ENCODE measurements around the gene ITIH1.
"Not testable (repeated sequence)": the region's sequence is repeated elsewhere in the genome, so short reads cannot be mapped to it uniquely, and the experiment has no call there.

The ITIH1 gene, protein sequence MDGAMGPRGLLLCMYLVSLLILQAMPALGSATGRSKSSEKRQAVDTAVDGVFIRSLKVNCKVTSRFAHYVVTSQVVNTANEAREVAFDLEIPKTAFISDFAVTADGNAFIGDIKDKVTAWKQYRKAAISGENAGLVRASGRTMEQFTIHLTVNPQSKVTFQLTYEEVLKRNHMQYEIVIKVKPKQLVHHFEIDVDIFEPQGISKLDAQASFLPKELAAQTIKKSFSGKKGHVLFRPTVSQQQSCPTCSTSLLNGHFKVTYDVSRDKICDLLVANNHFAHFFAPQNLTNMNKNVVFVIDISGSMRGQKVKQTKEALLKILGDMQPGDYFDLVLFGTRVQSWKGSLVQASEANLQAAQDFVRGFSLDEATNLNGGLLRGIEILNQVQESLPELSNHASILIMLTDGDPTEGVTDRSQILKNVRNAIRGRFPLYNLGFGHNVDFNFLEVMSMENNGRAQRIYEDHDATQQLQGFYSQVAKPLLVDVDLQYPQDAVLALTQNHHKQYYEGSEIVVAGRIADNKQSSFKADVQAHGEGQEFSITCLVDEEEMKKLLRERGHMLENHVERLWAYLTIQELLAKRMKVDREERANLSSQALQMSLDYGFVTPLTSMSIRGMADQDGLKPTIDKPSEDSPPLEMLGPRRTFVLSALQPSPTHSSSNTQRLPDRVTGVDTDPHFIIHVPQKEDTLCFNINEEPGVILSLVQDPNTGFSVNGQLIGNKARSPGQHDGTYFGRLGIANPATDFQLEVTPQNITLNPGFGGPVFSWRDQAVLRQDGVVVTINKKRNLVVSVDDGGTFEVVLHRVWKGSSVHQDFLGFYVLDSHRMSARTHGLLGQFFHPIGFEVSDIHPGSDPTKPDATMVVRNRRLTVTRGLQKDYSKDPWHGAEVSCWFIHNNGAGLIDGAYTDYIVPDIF

DNA sequence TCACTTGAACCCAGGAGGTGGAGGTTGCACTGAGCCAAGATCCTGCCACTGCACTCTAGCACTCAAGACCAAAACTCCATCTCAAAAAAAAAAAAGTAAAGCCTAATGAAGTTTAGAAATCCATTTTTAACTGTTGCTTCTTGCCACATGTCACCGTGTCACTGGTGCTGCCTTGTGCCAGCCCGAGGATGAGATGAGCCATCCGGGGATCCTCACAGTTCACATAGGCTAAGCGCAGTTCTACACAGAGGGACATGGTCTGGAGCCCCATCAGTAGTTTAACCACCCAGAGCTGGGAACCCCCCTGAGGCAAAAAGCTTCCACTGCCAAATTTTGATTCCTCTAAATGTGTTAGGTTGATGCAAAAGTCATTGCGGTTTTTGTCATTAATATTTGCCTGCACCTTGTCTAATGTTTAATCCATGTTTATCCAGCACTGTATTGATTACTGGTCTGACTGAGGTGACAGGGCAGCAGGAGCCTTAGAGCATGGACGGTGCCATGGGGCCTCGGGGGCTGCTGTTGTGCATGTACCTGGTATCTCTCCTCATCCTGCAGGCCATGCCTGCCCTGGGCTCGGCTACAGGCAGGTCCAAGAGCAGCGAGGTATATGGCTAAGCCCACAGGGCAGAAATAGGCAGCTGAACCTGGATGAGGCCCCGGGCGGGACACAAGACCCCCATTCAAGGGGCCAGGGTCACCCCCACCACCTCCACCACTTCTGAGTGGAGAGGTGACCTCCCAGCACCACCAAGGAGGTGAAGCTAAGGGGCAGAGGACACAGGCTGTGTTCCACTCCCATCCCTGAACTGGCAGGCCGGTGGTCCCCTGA, at the start of gene ITIH1:
Gene ITIH1, plus strand, starts transcription at position 473 of the 832 bp plus-strand sequence. Its CDS starts 17 bp downstream, at position 490.
- Histone ChIP-seq H3K4me1 (no peaks in the 10 kb centered on the region), H3K4me3 (no peak within 1 kb of the TSS), H3K9me3 (no peaks in the 10 kb centered on the region), H3K27me3 (ENCODE audit: low read depth) (peaks cover 6% of the 10 kb centered on the region; the same call in 1 of the 2 replicates), H3K36me3 (replicated peaks) (no peaks in the 10 kb centered on the region)
- in situ Hi-C loops (cut with MboI; ENCODE audit: low sequenced_read_pairs), result no loop called here
- no peak for DNase-seq (ENCODE audit: low spot score in 2 of 2)

DNA sequence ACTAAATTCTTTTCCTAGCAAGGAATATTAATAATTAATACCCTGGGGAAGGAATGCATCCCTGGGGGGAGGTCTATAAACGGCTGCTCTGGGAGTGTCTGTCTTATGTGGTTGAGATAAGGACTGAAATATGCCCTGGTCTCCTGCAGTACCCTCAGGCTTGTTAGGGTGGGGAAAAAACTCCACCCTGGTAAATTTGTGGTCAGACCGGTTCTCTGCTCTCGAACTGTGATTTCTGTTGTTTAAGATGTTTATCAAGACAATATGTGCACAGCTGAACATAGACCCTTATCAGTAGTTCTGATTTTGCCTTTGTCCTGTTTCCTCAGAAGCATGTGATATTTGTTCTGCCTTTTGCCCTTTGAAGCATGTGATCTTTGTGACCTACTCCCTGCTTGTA, 48.6 kb upstream of the ITIH1 start:
- H3K4me1 ChIP-seq; in situ Hi-C loops (cut with MboI; ENCODE audit: low sequenced_read_pairs): not testable (repeated sequence)

DNA sequence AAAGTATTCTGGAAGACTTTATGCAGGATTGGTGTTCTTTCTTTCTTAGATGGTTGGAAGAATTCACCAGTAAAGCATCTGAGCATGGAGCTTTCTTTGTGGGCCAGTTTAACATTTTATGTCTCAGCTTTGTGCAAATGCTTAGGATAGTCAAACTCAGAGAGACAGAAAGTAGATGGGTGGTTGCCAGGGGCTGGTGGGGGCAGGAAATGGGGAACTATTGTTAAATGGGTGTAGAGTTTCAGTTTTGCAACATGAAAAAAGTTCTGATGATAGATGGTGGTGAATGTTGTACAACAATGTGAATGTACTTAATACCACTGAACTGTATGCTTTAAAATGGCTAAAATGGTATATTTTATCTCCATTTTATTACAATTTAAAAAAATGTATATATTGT, 46.7 kb upstream of the ITIH1 start:
- in situ Hi-C loops (cut with MboI; ENCODE audit: low sequenced_read_pairs), result no loop called here
- DNase-seq (ENCODE audit: low spot score in 2 of 2), result no peak
- Histone ChIP-seq H3K4me1 (no peaks in the 10 kb centered on the region), H3K27me3 (ENCODE audit: low read depth) (no peaks in the 10 kb centered on the region), H3K9me3 (no peaks in the 10 kb centered on the region; the same call in 1 of the 2 replicates), H3K4me3 (no peak overlapping the region), H3K36me3 (replicated peaks) (peaks cover 29% of the 10 kb centered on the region)

More for the DNA sequence above, 48.6 kb upstream of the ITIH1 start:
- not testable (repeated sequence) for DNase-seq (ENCODE audit: low spot score in 2 of 2); H3K27me3 ChIP-seq (ENCODE audit: low read depth); H3K4me3 ChIP-seq; H3K9me3 ChIP-seq
- peaks cover 17% of the 10 kb centered on the region for H3K36me3 ChIP-seq (replicated peaks)

DNA sequence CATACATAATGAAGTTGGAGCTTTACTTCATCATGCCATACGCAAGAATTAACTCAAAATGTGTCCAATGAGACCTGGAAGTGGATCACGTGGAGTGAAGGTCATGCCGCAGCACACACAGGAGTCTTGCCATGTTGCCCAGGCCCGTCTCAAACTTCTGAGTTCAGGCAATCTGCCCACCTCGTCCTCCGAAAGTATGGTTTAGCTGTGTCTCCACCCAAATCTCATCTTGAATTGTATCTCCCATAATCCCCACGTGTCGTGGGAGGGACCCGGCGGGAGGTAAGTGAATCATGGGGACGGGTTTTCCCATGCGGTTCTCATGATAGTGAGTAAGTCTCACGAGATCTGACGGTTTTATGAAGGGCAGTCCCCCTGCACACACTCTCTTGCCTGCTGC, 45.8 kb upstream of the ITIH1 start:
- no peaks in the 10 kb centered on the region for H3K27me3 ChIP-seq (ENCODE audit: low read depth)
- H3K36me3 ChIP-seq (replicated peaks), result peaks cover 32% of the 10 kb centered on the region
- H3K4me1 ChIP-seq, result no peaks in the 10 kb centered on the region
- H3K9me3 ChIP-seq, result no peaks in the 10 kb centered on the region; the same call in 1 of the 2 replicates
- no peak overlapping the region for H3K4me3 ChIP-seq
- DNase-seq (ENCODE audit: low spot score in 2 of 2), result no peak
- in situ Hi-C loops (cut with MboI; ENCODE audit: low sequenced_read_pairs), result no loop called here

DNA sequence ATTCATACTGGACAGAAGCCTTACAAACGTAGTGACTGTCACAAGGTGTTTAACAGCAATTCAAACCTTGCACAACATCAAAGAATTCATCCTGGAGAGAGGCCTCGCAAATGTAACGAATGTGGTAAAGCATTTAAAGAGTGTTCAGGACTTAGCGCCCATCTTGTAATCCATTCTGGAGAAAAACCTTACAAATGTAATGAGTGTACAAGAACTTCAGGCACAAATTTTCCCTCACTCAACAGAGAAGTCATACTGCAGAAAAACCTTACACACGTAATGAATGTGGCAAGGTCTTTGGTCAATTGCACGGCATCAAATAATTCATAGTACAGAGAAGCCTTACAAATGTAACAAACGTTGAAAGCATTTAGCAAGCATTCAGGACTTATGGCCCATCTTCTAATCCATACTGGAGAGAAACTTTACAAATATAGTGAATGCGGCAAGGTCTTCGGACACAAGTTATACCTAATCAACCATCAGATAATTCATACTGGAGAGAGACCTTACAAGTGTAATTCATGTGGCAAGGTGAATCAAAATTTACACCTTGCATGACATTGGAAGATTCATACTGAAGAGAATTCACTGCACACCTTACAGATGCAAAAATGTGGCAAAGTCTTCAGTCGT, 44.0 kb upstream of the ITIH1 start:
- peaks cover 36% of the 10 kb centered on the region for H3K36me3 ChIP-seq (replicated peaks)

DNA sequence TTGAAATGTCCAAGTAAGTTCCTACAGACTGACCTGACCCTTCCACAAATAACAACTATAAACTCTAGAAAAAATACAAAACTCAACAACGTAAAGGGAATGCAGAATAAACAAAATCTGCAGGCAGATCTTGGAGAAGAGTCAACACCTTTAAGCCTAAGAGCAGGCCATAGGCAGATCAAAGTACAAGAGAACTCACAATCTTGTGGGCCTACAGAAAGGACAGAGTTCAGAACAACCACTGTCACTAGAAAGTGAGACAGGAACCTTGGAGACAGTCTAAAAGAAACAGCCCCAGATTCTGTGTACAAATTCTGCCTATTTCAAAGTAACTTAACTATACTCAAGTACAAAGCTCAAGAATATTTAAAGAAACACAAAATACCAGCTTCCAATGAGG, 37.7 kb upstream of the ITIH1 start:
- DNase-seq (ENCODE audit: low spot score in 2 of 2), result no peak
- Histone ChIP-seq H3K4me1 (no peaks in the 10 kb centered on the region), H3K27me3 (ENCODE audit: low read depth) (no peaks in the 10 kb centered on the region), H3K9me3 (no peaks in the 10 kb centered on the region), H3K36me3 (replicated peaks) (peaks cover 65% of the 10 kb centered on the region), H3K4me3 (no peak overlapping the region)
- in situ Hi-C loops (cut with MboI; ENCODE audit: low sequenced_read_pairs), result no loop called here

More for the DNA sequence above, 44.0 kb upstream of the ITIH1 start:
- Histone ChIP-seq H3K4me3 (no peak overlapping the region), H3K9me3 (no peaks in the 10 kb centered on the region; the same call in 1 of the 2 replicates), H3K27me3 (ENCODE audit: low read depth) (no peaks in the 10 kb centered on the region), H3K4me1 (no peaks in the 10 kb centered on the region)
- in situ Hi-C loops (cut with MboI; ENCODE audit: low sequenced_read_pairs), result no loop called here
- DNase-seq (ENCODE audit: low spot score in 2 of 2), result no peak

DNA sequence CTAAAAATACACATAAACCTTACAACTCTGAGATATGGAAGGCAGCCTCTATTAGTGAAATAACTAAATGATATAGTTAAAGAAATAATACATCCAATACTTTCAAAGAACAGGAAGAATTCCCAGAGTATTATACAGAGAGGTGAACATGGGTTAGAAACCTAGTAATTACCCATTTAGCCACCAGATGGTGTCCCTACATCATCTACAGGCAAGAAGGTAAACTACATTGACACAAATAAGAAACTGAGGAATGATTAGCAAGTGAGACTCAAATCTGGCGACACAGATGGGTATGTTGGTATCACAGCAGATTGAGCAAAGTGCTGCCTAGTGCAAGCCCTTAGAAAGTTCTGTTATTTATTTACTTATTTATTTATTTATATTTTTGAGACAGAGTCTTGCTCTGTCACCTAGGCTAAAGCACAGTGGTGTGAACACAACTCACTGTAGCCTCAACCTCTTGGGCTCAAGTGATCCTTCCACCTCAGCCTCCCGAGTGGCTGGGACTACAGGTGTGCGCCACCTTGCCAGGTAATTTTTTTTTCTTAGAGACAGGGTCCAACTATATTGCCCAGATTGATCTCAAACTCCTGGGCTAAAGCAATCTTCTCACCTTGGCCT, 34.9 kb upstream of the ITIH1 start:
- Histone ChIP-seq H3K4me1 (no peaks in the 10 kb centered on the region), H3K4me3 (no peak overlapping the region), H3K27me3 (ENCODE audit: low read depth) (no peaks in the 10 kb centered on the region), H3K36me3 (replicated peaks) (peaks cover 71% of the 10 kb centered on the region), H3K9me3 (no peaks in the 10 kb centered on the region)
- in situ Hi-C loops (cut with MboI; ENCODE audit: low sequenced_read_pairs), result no loop called here
- DNase-seq (ENCODE audit: low spot score in 2 of 2), result peak in 1 of 2 experiments; percentile 17

DNA sequence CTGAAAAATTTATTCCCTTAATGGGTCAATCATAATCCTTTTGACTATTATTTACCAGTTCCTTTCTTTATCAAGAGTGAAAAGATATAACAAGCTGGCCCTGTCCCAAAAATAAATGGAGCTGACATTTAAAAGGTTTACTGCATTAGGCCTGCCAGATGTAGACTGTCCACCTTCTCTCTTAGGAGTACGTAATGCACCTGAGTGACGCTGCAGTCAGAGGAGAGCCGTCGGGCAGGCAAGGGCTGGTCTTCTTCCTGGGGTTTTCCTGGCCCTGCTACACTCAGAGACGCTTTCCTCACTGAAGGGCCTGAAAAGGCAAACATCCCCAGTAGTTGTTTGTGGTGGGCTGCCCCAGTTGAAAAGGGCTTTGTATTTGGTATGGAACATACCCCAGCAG, 34.2 kb upstream of the ITIH1 start:
- no peak for DNase-seq (ENCODE audit: low spot score in 2 of 2)
- Histone ChIP-seq H3K4me1 (no peaks in the 10 kb centered on the region), H3K4me3 (no peak overlapping the region), H3K36me3 (replicated peaks) (peaks cover 72% of the 10 kb centered on the region), H3K27me3 (ENCODE audit: low read depth) (no peaks in the 10 kb centered on the region), H3K9me3 (no peaks in the 10 kb centered on the region)
- in situ Hi-C loops (cut with MboI; ENCODE audit: low sequenced_read_pairs), result no loop called here

DNA sequence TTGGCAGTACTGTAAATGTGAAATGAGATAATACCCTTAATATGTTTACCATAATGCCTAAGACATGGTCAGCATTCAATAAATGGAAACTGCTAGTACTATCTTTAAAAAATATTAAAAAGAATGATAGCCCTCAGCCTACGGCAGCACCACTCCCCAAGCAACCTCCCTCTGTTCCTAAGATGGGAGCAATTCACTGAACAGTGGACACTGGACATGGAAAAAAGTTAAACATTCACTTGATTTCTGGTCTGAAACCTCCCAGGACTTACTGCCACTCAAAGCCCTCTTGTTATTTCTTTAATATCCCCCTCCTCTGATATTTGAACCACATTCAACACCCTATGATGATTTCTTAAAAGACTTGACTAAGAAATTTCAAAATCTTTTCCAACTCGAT, 33.7 kb upstream of the ITIH1 start:
- Histone ChIP-seq H3K27me3 (ENCODE audit: low read depth) (no peaks in the 10 kb centered on the region), H3K9me3 (no peaks in the 10 kb centered on the region), H3K4me3 (no peak overlapping the region), H3K36me3 (replicated peaks) (peaks cover 74% of the 10 kb centered on the region), H3K4me1 (no peaks in the 10 kb centered on the region)
- in situ Hi-C loops (cut with MboI; ENCODE audit: low sequenced_read_pairs), result no loop called here
- no peak for DNase-seq (ENCODE audit: low spot score in 2 of 2)

DNA sequence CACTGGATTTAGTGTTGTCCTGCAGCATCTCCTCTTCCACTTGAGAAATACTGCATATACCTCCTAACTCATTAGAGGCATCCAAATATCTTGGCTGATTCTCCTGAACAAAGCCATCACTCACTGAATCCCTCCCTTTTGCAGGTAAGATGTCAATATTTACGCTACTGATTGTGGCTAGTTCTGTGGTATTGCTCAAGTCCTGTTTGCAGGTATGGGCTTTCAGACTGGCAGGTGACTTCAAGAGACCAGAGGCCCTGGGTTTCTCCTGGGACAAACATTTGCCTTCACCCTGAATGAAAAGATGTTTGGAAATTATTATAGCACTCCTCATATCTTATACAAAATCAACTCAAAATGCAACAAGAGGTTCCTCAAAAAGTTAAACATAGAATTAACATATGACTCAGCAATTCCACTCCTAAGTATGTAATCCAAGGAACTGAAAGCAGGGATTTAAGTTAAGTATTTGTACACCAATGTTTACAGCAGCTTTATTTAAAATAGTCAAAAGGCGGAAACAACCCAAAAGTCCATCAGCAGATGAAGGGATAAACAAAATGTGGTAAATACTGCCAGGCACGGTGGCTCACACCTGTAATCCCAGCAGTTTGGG, 25.2 kb upstream of the ITIH1 start:
- Histone ChIP-seq H3K9me3 (no peaks in the 10 kb centered on the region), H3K36me3 (replicated peaks) (peaks cover 49% of the 10 kb centered on the region)
- in situ Hi-C loops (cut with MboI; ENCODE audit: low sequenced_read_pairs), result no loop called here

DNA sequence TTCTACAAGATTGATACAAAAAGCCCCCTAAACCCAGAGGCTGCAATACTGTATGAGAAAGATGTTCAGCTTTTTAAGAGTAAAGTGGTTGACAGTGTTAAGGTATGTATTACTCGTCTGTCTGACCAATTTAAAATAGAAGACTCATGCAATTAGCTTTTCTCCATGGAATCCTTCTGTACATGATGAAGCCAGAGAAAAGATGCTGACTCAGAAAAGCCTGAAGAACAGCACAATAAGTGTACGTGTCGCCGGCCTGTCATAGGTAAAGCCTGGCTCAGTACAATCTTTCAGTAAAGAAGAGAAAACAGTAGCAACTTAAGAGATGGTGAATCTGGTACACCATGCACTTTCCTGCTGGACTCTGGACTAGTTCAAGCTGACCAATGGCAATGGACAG, 23.0 kb upstream of the ITIH1 start:
- no peaks in the 10 kb centered on the region for H3K27me3 ChIP-seq (ENCODE audit: low read depth)
- DNase-seq (ENCODE audit: low spot score in 2 of 2), result no peak
- no peaks in the 10 kb centered on the region for H3K4me1 ChIP-seq
- peaks cover 40% of the 10 kb centered on the region for H3K36me3 ChIP-seq (replicated peaks)
- H3K4me3 ChIP-seq, result no peak overlapping the region
- in situ Hi-C loops (cut with MboI; ENCODE audit: low sequenced_read_pairs), result no loop called here
- H3K9me3 ChIP-seq, result no peaks in the 10 kb centered on the region

More for the DNA sequence above, 25.2 kb upstream of the ITIH1 start:
- Histone ChIP-seq H3K27me3 (ENCODE audit: low read depth) (no peaks in the 10 kb centered on the region), H3K4me3 (no peak overlapping the region), H3K4me1 (no peaks in the 10 kb centered on the region)
- no peak for DNase-seq (ENCODE audit: low spot score in 2 of 2)

DNA sequence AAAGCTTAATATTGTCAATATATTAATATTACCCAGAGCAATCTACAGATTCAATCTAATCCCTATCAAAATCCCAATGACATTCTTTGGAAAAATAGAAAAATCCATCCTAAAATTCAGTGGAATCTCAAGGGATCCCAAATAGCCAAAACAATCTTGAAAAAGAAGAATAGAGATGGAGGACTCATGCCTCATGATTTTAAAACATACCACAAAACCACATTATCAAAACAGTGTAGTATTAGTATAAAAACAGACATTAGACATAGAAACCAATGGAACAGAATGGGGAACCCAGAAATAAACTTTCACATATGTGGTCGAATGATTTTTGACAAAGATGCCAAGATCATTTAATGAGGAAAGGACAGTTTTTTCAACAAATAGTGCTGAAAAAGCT, 21.3 kb upstream of the ITIH1 start:
- no peaks in the 10 kb centered on the region for H3K4me1 ChIP-seq
- no peaks in the 10 kb centered on the region for H3K9me3 ChIP-seq
- in situ Hi-C loops (cut with MboI; ENCODE audit: low sequenced_read_pairs), result no loop called here
- DNase-seq (ENCODE audit: low spot score in 2 of 2), result no peak
- no peaks in the 10 kb centered on the region for H3K27me3 ChIP-seq (ENCODE audit: low read depth)
- H3K4me3 ChIP-seq, result no peak overlapping the region
- peaks cover 33% of the 10 kb centered on the region for H3K36me3 ChIP-seq (replicated peaks)
